Measurements from ENCODE around the gene VSIR. TPM values are rescaled to one million over a fixed set of nuclear protein-coding genes. Genes with fewer than 3 reads are reported as not detected.

The VSIR gene
- total RNA-seq, 1 experiment from 2014 or later = 0.07 TPM

- Histone ChIP-seq H4K20me1 (ENCODE audit: insufficient read depth, low read depth, low read length) (no peaks in the 10 kb centered on the region), H3K4me2 (ENCODE audit: low read depth, low read length, poor library complexity, severe bottlenecking) (no peak overlapping the region), H3K79me2 (ENCODE audit: low read length) (no peaks in the 10 kb centered on the region), H3K27ac (ENCODE audit: low read length) (no peak overlapping the region), H3K9me2 (replicated peaks; ENCODE audit: insufficient read depth, low read length) (no peaks in the 10 kb centered on the region), H3K9ac (ENCODE audit: low read length) (no peak overlapping the region), H3K36me3 (ENCODE audit: insufficient read depth, low read length) (no peaks in the 10 kb centered on the region), H3K4me1 (ENCODE audit: low read length) (peaks cover 40% of the 10 kb centered on the region), H3K27me3 (ENCODE audit: low read length) (peaks cover 2% of the 10 kb centered on the region; the same call in 1 of the 2 replicates), H3K9me3 (ENCODE audit: low read length) (no peaks in the 10 kb centered on the region; the same call in 1 of the 2 replicates), H2AFZ (ENCODE audit: low read length) (no peak overlapping the region), H3K4me3 (ENCODE audit: low read length) (no peak overlapping the region)
- DNase-seq = no peak
These were observed 494 bp downstream of the VSIR start for GRCh38 chr10:71772832-71773220.

GRCh38 chr10:71771821-71772617 lies 1.3 kb downstream of the VSIR start:
- no peak overlapping the region for H3K4me3 ChIP-seq (ENCODE audit: low read length)
- no peaks in the 10 kb centered on the region for H4K20me1 ChIP-seq (ENCODE audit: insufficient read depth, low read depth, low read length)
- no peak overlapping the region for H2AFZ ChIP-seq (ENCODE audit: low read length)
- H3K27ac ChIP-seq (ENCODE audit: low read length) = no peak overlapping the region
- no peaks in the 10 kb centered on the region for H3K9me3 ChIP-seq (ENCODE audit: low read length)
- peaks cover 2% of the 10 kb centered on the region; the same call in 1 of the 2 replicates for H3K27me3 ChIP-seq (ENCODE audit: low read length)
- no peaks in the 10 kb centered on the region for H3K79me2 ChIP-seq (ENCODE audit: low read length)
- no peak overlapping the region for H3K9ac ChIP-seq (ENCODE audit: low read length)
- H3K36me3 ChIP-seq (ENCODE audit: insufficient read depth, low read length) = no peaks in the 10 kb centered on the region
- peaks cover 40% of the 10 kb centered on the region for H3K4me1 ChIP-seq (ENCODE audit: low read length)
- no peaks in the 10 kb centered on the region for H3K9me2 ChIP-seq (replicated peaks; ENCODE audit: insufficient read depth, low read length)
- H3K4me2 ChIP-seq (ENCODE audit: low read depth, low read length, poor library complexity, severe bottlenecking) = no peak overlapping the region
- DNase-seq = no peak

- H2AFZ ChIP-seq (ENCODE audit: low read length) = no peak overlapping the region
- no peak overlapping the region for H3K4me3 ChIP-seq (ENCODE audit: low read length)
- peaks cover 2% of the 10 kb centered on the region; the same call in 1 of the 2 replicates for H3K27me3 ChIP-seq (ENCODE audit: low read length)
- H3K36me3 ChIP-seq (ENCODE audit: insufficient read depth, low read length) = no peaks in the 10 kb centered on the region
- no peaks in the 10 kb centered on the region for H3K79me2 ChIP-seq (ENCODE audit: low read length)
- H3K9me3 ChIP-seq (ENCODE audit: low read length) = no peaks in the 10 kb centered on the region
- peaks cover 33% of the 10 kb centered on the region for H3K4me1 ChIP-seq (ENCODE audit: low read length)
- no peaks in the 10 kb centered on the region for H3K9me2 ChIP-seq (replicated peaks; ENCODE audit: insufficient read depth, low read length)
- no peak overlapping the region for H3K27ac ChIP-seq (ENCODE audit: low read length)
- no peak overlapping the region for H3K4me2 ChIP-seq (ENCODE audit: low read depth, low read length, poor library complexity, severe bottlenecking)
- no peak for DNase-seq
- H3K9ac ChIP-seq (ENCODE audit: low read length) = no peak overlapping the region
- no peaks in the 10 kb centered on the region for H4K20me1 ChIP-seq (ENCODE audit: insufficient read depth, low read depth, low read length)
These were observed 2.1 kb downstream of the VSIR start for GRCh38 chr10:71771204-71771603.

GRCh38 chr10:71770789-71771188 lies 2.5 kb downstream of the VSIR start:
- no peak overlapping the region for H3K9ac ChIP-seq (ENCODE audit: low read length)
- H4K20me1 ChIP-seq (ENCODE audit: insufficient read depth, low read depth, low read length) = no peaks in the 10 kb centered on the region
- no peaks in the 10 kb centered on the region for H3K9me2 ChIP-seq (replicated peaks; ENCODE audit: insufficient read depth, low read length)
- DNase-seq = no peak
- H3K27me3 ChIP-seq (ENCODE audit: low read length) = peaks cover 2% of the 10 kb centered on the region; the same call in 1 of the 2 replicates
- H3K4me2 ChIP-seq (ENCODE audit: low read depth, low read length, poor library complexity, severe bottlenecking) = no peak overlapping the region
- H3K36me3 ChIP-seq (ENCODE audit: insufficient read depth, low read length) = no peaks in the 10 kb centered on the region
- peaks cover 31% of the 10 kb centered on the region for H3K4me1 ChIP-seq (ENCODE audit: low read length)
- no peak overlapping the region for H3K27ac ChIP-seq (ENCODE audit: low read length)
- no peak overlapping the region for H2AFZ ChIP-seq (ENCODE audit: low read length)
- H3K4me3 ChIP-seq (ENCODE audit: low read length) = no peak overlapping the region
- no peaks in the 10 kb centered on the region for H3K9me3 ChIP-seq (ENCODE audit: low read length)
- no peaks in the 10 kb centered on the region for H3K79me2 ChIP-seq (ENCODE audit: low read length)

- DNase-seq = no peak
- H4K20me1 ChIP-seq (ENCODE audit: insufficient read depth, low read depth, low read length) = no peaks in the 10 kb centered on the region
- H3K36me3 ChIP-seq (ENCODE audit: insufficient read depth, low read length) = no peaks in the 10 kb centered on the region
- no peak overlapping the region for H3K27ac ChIP-seq (ENCODE audit: low read length)
- no peak overlapping the region for H3K4me2 ChIP-seq (ENCODE audit: low read depth, low read length, poor library complexity, severe bottlenecking)
- H3K4me1 ChIP-seq (ENCODE audit: low read length) = peaks cover 27% of the 10 kb centered on the region
- no peak overlapping the region for H2AFZ ChIP-seq (ENCODE audit: low read length)
- H3K9me2 ChIP-seq (replicated peaks; ENCODE audit: insufficient read depth, low read length) = no peaks in the 10 kb centered on the region
- H3K9ac ChIP-seq (ENCODE audit: low read length) = no peak overlapping the region
- H3K4me3 ChIP-seq (ENCODE audit: low read length) = no peak overlapping the region
- no peaks in the 10 kb centered on the region for H3K79me2 ChIP-seq (ENCODE audit: low read length)
- H3K27me3 ChIP-seq (ENCODE audit: low read length) = peaks cover 2% of the 10 kb centered on the region; the same call in 1 of the 2 replicates
- no peaks in the 10 kb centered on the region for H3K9me3 ChIP-seq (ENCODE audit: low read length)
These were observed 3.1 kb downstream of the VSIR start for GRCh38 chr10:71770255-71770654.

GRCh38 chr10:71769279-71769823 lies 4.0 kb downstream of the VSIR start:
- no peak overlapping the region for H3K27ac ChIP-seq (ENCODE audit: low read length)
- peak overlapping the region; percentile 69 for H3K4me2 ChIP-seq (ENCODE audit: low read depth, low read length, poor library complexity, severe bottlenecking)
- H3K9me3 ChIP-seq (ENCODE audit: low read length) = no peaks in the 10 kb centered on the region
- peak overlapping the region; percentile 34; the same call in 1 of the 2 replicates for H3K4me3 ChIP-seq (ENCODE audit: low read length)
- no peaks in the 10 kb centered on the region for H3K79me2 ChIP-seq (ENCODE audit: low read length)
- H3K9me2 ChIP-seq (replicated peaks; ENCODE audit: insufficient read depth, low read length) = no peaks in the 10 kb centered on the region
- peak overlapping the region; percentile 67; the same call in 1 of the 2 replicates for H2AFZ ChIP-seq (ENCODE audit: low read length)
- H3K4me1 ChIP-seq (ENCODE audit: low read length) = peaks cover 21% of the 10 kb centered on the region
- H4K20me1 ChIP-seq (ENCODE audit: insufficient read depth, low read depth, low read length) = no peaks in the 10 kb centered on the region
- H3K36me3 ChIP-seq (ENCODE audit: insufficient read depth, low read length) = no peaks in the 10 kb centered on the region
- no peak overlapping the region; the same call in 1 of the 2 replicates for H3K9ac ChIP-seq (ENCODE audit: low read length)
- H3K27me3 ChIP-seq (ENCODE audit: low read length) = peaks cover 2% of the 10 kb centered on the region; the same call in 1 of the 2 replicates
- no peak for DNase-seq

GRCh38 chr10:71767420-71768035 lies 5.8 kb downstream of the VSIR start:
- Histone ChIP-seq H3K79me2 (ENCODE audit: low read length) (no peaks in the 10 kb centered on the region), H3K4me1 (ENCODE audit: low read length) (peaks cover 14% of the 10 kb centered on the region)

GRCh38 chr10:71766717-71767419 lies 6.5 kb downstream of the VSIR start:
- Histone ChIP-seq H3K36me3 (ENCODE audit: insufficient read depth, low read length) (no peaks in the 10 kb centered on the region), H3K4me1 (ENCODE audit: low read length) (peaks cover 14% of the 10 kb centered on the region), H3K27ac (ENCODE audit: low read length) (no peak overlapping the region), H4K20me1 (ENCODE audit: insufficient read depth, low read depth, low read length) (no peaks in the 10 kb centered on the region), H3K9ac (ENCODE audit: low read length) (no peak overlapping the region), H3K4me3 (ENCODE audit: low read length) (no peak overlapping the region), H3K79me2 (ENCODE audit: low read length) (no peaks in the 10 kb centered on the region), H2AFZ (ENCODE audit: low read length) (no peak overlapping the region), H3K27me3 (ENCODE audit: low read length) (no peaks in the 10 kb centered on the region), H3K4me2 (ENCODE audit: low read depth, low read length, poor library complexity, severe bottlenecking) (no peak overlapping the region), H3K9me2 (replicated peaks; ENCODE audit: insufficient read depth, low read length) (no peaks in the 10 kb centered on the region), H3K9me3 (ENCODE audit: low read length) (no peaks in the 10 kb centered on the region)
- no peak for DNase-seq

More at GRCh38 chr10:71767420-71768035, 5.8 kb downstream of the VSIR start:
- Histone ChIP-seq H3K27me3 (ENCODE audit: low read length) (no peaks in the 10 kb centered on the region), H3K36me3 (ENCODE audit: insufficient read depth, low read length) (no peaks in the 10 kb centered on the region), H2AFZ (ENCODE audit: low read length) (no peak overlapping the region), H3K9me2 (replicated peaks; ENCODE audit: insufficient read depth, low read length) (no peaks in the 10 kb centered on the region), H4K20me1 (ENCODE audit: insufficient read depth, low read depth, low read length) (no peaks in the 10 kb centered on the region), H3K4me3 (ENCODE audit: low read length) (no peak overlapping the region), H3K9ac (ENCODE audit: low read length) (no peak overlapping the region), H3K4me2 (ENCODE audit: low read depth, low read length, poor library complexity, severe bottlenecking) (no peak overlapping the region), H3K9me3 (ENCODE audit: low read length) (no peaks in the 10 kb centered on the region), H3K27ac (ENCODE audit: low read length) (no peak overlapping the region)
- no peak for DNase-seq

Data from Karpas-422 (cell line).